HepG2 (cell line): ENCODE measurements around the gene CPEB3. TPM values are rescaled to one million over a fixed set of nuclear protein-coding genes. Genes with fewer than 3 reads are reported as not detected.
A peak's percentile ranks its signal among the peaks of the same experiment; 100 is the strongest.

ENCODE experiments used
- EEA1 ChIP-seq: sonication (generic); formaldehyde crosslinking; IDR thresholded peaks from 2 replicates; pipeline ENCODE4 v1.5.1; 2020; ENCODE audit warnings: mild to moderate bottlenecking, missing genetic modification reagents, borderline replicate concordance
- FOXA3 ChIP-seq: IDR thresholded peaks from 2 replicates; pipeline ENCODE4 v1.6.1; 2016; ENCODE audit warnings: missing genetic modification reagents, missing compliant biosample characterization
- FOXP1 ChIP-seq, 2 experiments: fragments of 450-650 bp in 1 of 2; IDR thresholded peaks; 2 replicates each; pipeline ENCODE4 v1.6.1; 2017 to 2018; ENCODE audit warnings: antibody characterized with exemption in 1 of 2
- FUBP1 ChIP-seq: sonication (generic); formaldehyde crosslinking; IDR thresholded peaks from 2 replicates; pipeline ENCODE4 v1.5.1; 2020; ENCODE audit warnings: missing genetic modification reagents, mild to moderate bottlenecking, borderline replicate concordance
- IKZF4 ChIP-seq: sonication (generic); formaldehyde crosslinking; IDR thresholded peaks from 2 replicates; pipeline ENCODE4 v1.5.1; 2020; ENCODE audit warnings: borderline replicate concordance, mild to moderate bottlenecking, low read depth, missing genetic modification reagents; ENCODE audit errors: not compliant biosample characterization
- POLR2AphosphoS5 ChIP-seq: IDR thresholded peaks from 2 replicates; pipeline ENCODE4 v1.6.1; 2012; ENCODE audit warnings: low read depth, low read length
- RFXANK ChIP-seq: IDR thresholded peaks from 2 replicates; pipeline ENCODE4 v1.6.1; 2016
- RNF2 ChIP-seq: fragments of 450-650 bp; conservative IDR thresholded peaks from 2 replicates; pipeline ENCODE4 v1.6.1; 2016; ENCODE audit warnings: low read depth
- RXRA ChIP-seq: sonication (generic); formaldehyde crosslinking; IDR thresholded peaks from 2 replicates; pipeline ENCODE4 v1.5.1; 2020; ENCODE audit warnings: missing genetic modification reagents
- RXRB ChIP-seq: IDR thresholded peaks from 2 replicates; pipeline ENCODE4 v1.6.1; 2016; ENCODE audit warnings: borderline replicate concordance, missing genetic modification reagents, missing compliant biosample characterization
- SRSF4 ChIP-seq: fragments of 200-400 bp; formaldehyde crosslinking; IDR thresholded peaks from one replicate; pipeline ENCODE4 v1.6.1; 2018; ENCODE audit warnings: mild to moderate bottlenecking, low read depth, low read length, moderate library complexity; ENCODE audit not compliant: poor library complexity, severe bottlenecking
- ZBTB33 ChIP-seq: sonication (generic); formaldehyde crosslinking; IDR thresholded peaks from 2 replicates; pipeline ENCODE4 v1.4.0; 2020; ENCODE audit warnings: missing genetic modification reagents
- ZBTB42 ChIP-seq: sonication (generic); formaldehyde crosslinking; IDR thresholded peaks from 2 replicates; pipeline ENCODE4 v1.5.0; 2020; ENCODE audit warnings: mild to moderate bottlenecking, missing genetic modification reagents
- ZC3H4 ChIP-seq: sonication (generic); formaldehyde crosslinking; IDR thresholded peaks from 2 replicates; pipeline ENCODE4 v1.4.0; 2020; ENCODE audit warnings: missing genetic modification reagents, borderline replicate concordance
- ZFP91 ChIP-seq: sonication (generic); formaldehyde crosslinking; IDR thresholded peaks from 2 replicates; pipeline ENCODE4 v1.9.0; 2022; ENCODE audit warnings: missing genetic modification reagents, mild to moderate bottlenecking, borderline replicate concordance
- ZNF329 ChIP-seq: sonication (generic); formaldehyde crosslinking; IDR thresholded peaks from 2 replicates; pipeline ENCODE4 v1.9.0; 2021; ENCODE audit warnings: low read depth, mild to moderate bottlenecking, missing genetic modification reagents
- ZNF44 ChIP-seq: sonication (generic); formaldehyde crosslinking; IDR thresholded peaks from 2 replicates; pipeline ENCODE4 v1.5.1; 2020; ENCODE audit warnings: mild to moderate bottlenecking, missing genetic modification reagents
- ZNF615 ChIP-seq: sonication (generic); formaldehyde crosslinking; IDR thresholded peaks from 2 replicates; pipeline ENCODE4 v1.5.0; 2020; ENCODE audit warnings: mild to moderate bottlenecking, missing genetic modification reagents, borderline replicate concordance
- ZNF652 ChIP-seq: IDR thresholded peaks from 2 replicates; pipeline ENCODE4 v1.6.1; 2016; ENCODE audit warnings: low read depth, borderline replicate concordance
- ZNF75D ChIP-seq: sonication (generic); formaldehyde crosslinking; IDR thresholded peaks from 2 replicates; pipeline ENCODE4 v1.8.1; 2023; ENCODE audit warnings: missing genetic modification reagents, mild to moderate bottlenecking, borderline replicate concordance
- ZSCAN29 ChIP-seq: sonication (generic); formaldehyde crosslinking; conservative IDR thresholded peaks from 2 replicates; pipeline ENCODE4 v1.4.0; 2020; ENCODE audit warnings: mild to moderate bottlenecking, missing genetic modification reagents
- polyA plus RNA-seq, 8 experiments: library from polyadenylated mRNA; depleted of rRNA in 3 of 8; stranded (reverse) in 7 of 8; unstranded in 1 of 8; fragments of >200 nt; fragmentation: Illumina TruSeq in 4 of 8; extraction: Trizol in 4 of 8; gene quantifications; 2 replicates each; pipeline versions ENCODE4 v1.2.1 to v1.2.3, GENCODE V29; 2011 to 2016; ENCODE audit warnings: low read depth in 4 of 8, missing spikeins in 1 of 8, mixed read lengths in 1 of 8; ENCODE audit not compliant: insufficient read depth in 1 of 8
- total RNA-seq, 5 experiments: library from RNA; depleted of rRNA; stranded (reverse); fragments of >200 nt; fragmentation: Illumina TruSeq; extraction: Trizol; gene quantifications; 2 replicates each; pipeline ENCODE4 v1.2.3, GENCODE V29; 2016; ENCODE audit warnings: low read depth in 1 of 5
- TF ChIP-seq, protein P1 (sequence below): sonication (generic); IDR thresholded peaks from 2 replicates; pipeline ENCODE4 v1.6.1; 2016; ENCODE audit warnings: low read depth, borderline replicate concordance
- TF ChIP-seq, protein P2 (sequence below): IDR thresholded peaks from 2 replicates; pipeline ENCODE4 v1.6.1; 2012; ENCODE audit warnings: inconsistent platforms

The CPEB3 gene
- total and polyA plus RNA-seq, 2 of the 13 experiments (the other 11 are each of a cell fraction or from before 2014, with no cell fraction given): 0.66 to 0.70 TPM

DNA sequence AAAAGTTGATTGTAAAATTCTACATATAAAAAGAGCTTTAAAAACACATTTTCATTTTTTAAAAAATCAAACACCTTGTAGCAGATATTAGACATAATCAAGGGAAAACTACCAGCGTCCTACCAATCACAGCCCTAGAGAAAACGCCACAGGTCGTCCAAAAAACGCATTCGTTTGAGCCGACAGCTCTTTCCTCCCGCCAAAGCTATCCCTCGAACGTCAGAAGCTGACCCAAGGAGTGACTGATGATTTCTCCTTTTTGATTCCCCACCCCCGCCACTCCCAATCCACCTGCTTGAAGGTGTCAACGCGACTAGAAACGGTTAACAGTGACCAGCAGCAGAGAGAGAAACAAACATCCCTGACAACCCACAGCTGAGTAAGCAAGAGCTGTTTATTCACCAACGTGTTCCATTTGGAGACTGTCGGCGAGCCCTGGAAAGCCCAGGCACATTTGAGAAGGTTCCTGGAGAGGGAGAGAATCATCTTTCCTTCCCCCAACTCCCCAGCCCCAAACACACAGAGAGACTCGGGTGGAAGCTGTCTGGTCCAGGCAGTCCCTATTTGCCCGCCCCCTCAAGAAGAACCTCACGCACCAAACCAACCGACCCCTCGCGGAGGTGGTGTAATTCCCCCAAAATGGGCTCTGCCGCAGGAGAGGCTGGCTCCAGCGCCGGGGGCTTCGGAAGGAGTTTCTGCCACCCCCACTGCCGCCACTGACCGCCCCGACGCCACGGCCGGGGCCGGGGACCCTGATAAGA, 622 bp downstream of the CPEB3 start (continued):
- TF ChIP-seq IKZF4 (no peak), RXRA (CRISPR knock-in tag) (no peak), ZNF44 (CRISPR knock-in tag) (no peak), SRSF4 (no peak), RNF2 (no peak), ZBTB42 (CRISPR knock-in tag) (peak; percentile 17; the same call in 1 of the 2 replicates), EEA1 (CRISPR knock-in tag) (peak; percentile 46; the same call in 1 of the 2 replicates), ZSCAN29 (CRISPR knock-in tag) (peak; percentile 14; the same call in 1 of the 2 replicates), ZNF329 (CRISPR knock-in tag) (peak; percentile 86), FUBP1 (CRISPR knock-in tag) (no peak), ZBTB33 (CRISPR knock-in tag) (no peak), ZNF615 (CRISPR knock-in tag) (no peak), FOXA3 (peak; percentile 28; the same call in 1 of the 2 replicates), ZC3H4 (CRISPR knock-in tag) (no peak), RXRB (CRISPR knock-in tag) (0 out of 2 replicates have a peak, but pooled peaks have one; percentile 1), RFXANK (CRISPR knock-in tag) (0 out of 2 replicates have a peak, but pooled peaks have one; percentile 13), FOXP1 (IDR thresholded peaks at IDR 0.05) (no peak), FOXP1 (CRISPR knock-in tag; IDR thresholded peaks at IDR 0.05) (0 out of 2 replicates have a peak, but pooled peaks have one; percentile 8), ZNF652 (CRISPR knock-in tag) (peak; percentile 84), POLR2AphosphoS5 (no peak), ZNF75D (CRISPR knock-in tag) (no peak), ZFP91 (CRISPR knock-in tag) (no peak)
- TF ChIP-seq, protein P1, sequence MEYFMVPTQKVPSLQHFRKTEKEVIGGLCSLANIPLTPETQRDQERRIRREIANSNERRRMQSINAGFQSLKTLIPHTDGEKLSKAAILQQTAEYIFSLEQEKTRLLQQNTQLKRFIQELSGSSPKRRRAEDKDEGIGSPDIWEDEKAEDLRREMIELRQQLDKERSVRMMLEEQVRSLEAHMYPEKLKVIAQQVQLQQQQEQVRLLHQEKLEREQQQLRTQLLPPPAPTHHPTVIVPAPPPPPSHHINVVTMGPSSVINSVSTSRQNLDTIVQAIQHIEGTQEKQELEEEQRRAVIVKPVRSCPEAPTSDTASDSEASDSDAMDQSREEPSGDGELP: peak; percentile 94
- TF ChIP-seq, protein P2, sequence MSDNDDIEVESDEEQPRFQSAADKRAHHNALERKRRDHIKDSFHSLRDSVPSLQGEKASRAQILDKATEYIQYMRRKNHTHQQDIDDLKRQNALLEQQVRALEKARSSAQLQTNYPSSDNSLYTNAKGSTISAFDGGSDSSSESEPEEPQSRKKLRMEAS: peak; percentile 42; the same call in 1 of the 2 replicates
